Body of pancreas (tissue), 4 donors: ENCODE data around the gene STK32B. TPM values are rescaled to one million over a fixed set of nuclear protein-coding genes. Genes with fewer than 3 reads are reported as not detected.
A peak's percentile ranks its signal among the peaks of the same experiment; 100 is the strongest.
"Not testable (repeated sequence)": the region's sequence is repeated elsewhere in the genome, so short reads cannot be mapped to it uniquely, and the experiment has no call there.

ENCODE experiments used
- ATAC-seq: fragments of 150-250 bp; one replicate; pipeline ENCODE4 v1.9.1; 2016
- DNase-seq, 4 donors: peaks; one replicate each; pipeline ENCODE4 v3.0.0-alpha.2; 2019
- H3K27ac ChIP-seq, 4 donors: fragments of 200-600 bp; sonication (generic); 1 replicate in 3 of 4; 2 replicates in 1 of 4; pipeline versions ENCODE4 v1.5.1 to v1.6.1; 2016 to 2019; ENCODE audit warnings: mild to moderate bottlenecking in 1 of 4, mixed read lengths in 1 of 4, moderate library complexity in 1 of 4
- H3K27me3 ChIP-seq, 2 donors: fragments of 200-600 bp; sonication (generic); one replicate each; pipeline ENCODE4 v1.6.0; 2016; ENCODE audit warnings: mild to moderate bottlenecking in 1 of 2
- H3K36me3 ChIP-seq, 2 donors: fragments of 200-600 bp; sonication (generic); replicated peaks in 1 of 2; 2 replicates each; pipeline ENCODE4 v1.5.1; 2016; ENCODE audit warnings: low read depth in 2 of 2; ENCODE audit not compliant: insufficient read depth in 1 of 2
- H3K4me1 ChIP-seq: fragments of 200-600 bp; sonication (generic); one replicate; pipeline ENCODE4 v1.6.0; 2016
- H3K4me3 ChIP-seq, 2 donors: fragments of 200-600 bp; sonication (generic); 1 replicate in 1 of 2; 2 replicates in 1 of 2; pipeline ENCODE4 v1.5.1; 2016 to 2019
- H3K9me3 ChIP-seq, 3 donors: fragments of 200-600 bp; sonication (generic); 1 replicate in 2 of 3; 2 replicates in 1 of 3; pipeline ENCODE4 v1.5.1; 2016
- CTCF ChIP-seq, 7 experiments: fragments of 450-650 bp in 4 of 7; fragments of 200-600 bp in 3 of 7; sonication (generic) in 3 of 7; IDR thresholded peaks; one replicate each; pipeline ENCODE4 v1.5.1; 2016 to 2019; ENCODE audit warnings: antibody characterized with exemption in 7 of 7
- POLR2A ChIP-seq, 3 donors: fragments of 450-650 bp; IDR thresholded peaks; one replicate each; pipeline ENCODE4 v1.6.1; 2016; ENCODE audit warnings: antibody characterized with exemption in 3 of 3, mild to moderate bottlenecking in 2 of 3
- WGBS, 2 donors: methylation state at CpG; one replicate each; pipeline ENCODE4 v1.1.5; 2017; 5-methylcytosine and 5-hydroxymethylcytosine counted together
- intact Hi-C: fragments of 100-400 bp; cut with DNase I; formaldehyde crosslinking; loops from one replicate; pipeline ENCODE4 v1.15.1; 2023
- total RNA-seq, 2 donors: library from RNA; depleted of rRNA; stranded (reverse); fragments of >200 nt; gene quantifications; one replicate each; pipeline ENCODE4 v1.1.0, GENCODE V29; 2016

STK32B gene
- total RNA-seq, 2 donors from 2014 or later = 1.3 to 4.9 TPM

- Histone ChIP-seq H3K9me3 (peaks cover 0 to 10% (median 0%) of the 10 kb centered on the region in 3 donors), H3K36me3 (no peaks in the 10 kb centered on the region), H3K27me3 (no peaks in the 10 kb centered on the region), H3K27ac (no peak overlapping the region), H3K4me1 (no peaks in the 10 kb centered on the region), H3K4me3 (no peak overlapping the region)
- no peak for TF ChIP-seq CTCF (IDR thresholded peaks at IDR 0.05)
- TF ChIP-seq POLR2A (IDR thresholded peaks at IDR 0.05) = no peak
- 38 to 70% methylated on average over 1 of the region's 1 CpG for WGBS, 2 donors
- DNase-seq (no peak), ATAC-seq (no peak)
- intact Hi-C loops = no loop called here
These were observed 171.7 kb downstream of the STK32B start for GRCh38 chr4:5222951-5223350.

GRCh38 chr4:5224340-5224739 is 173.1 kb downstream of the STK32B start:
- Histone ChIP-seq H3K27ac (no peak overlapping the region), H3K36me3 (no peaks in the 10 kb centered on the region), H3K27me3 (no peaks in the 10 kb centered on the region), H3K4me3 (no peak overlapping the region), H3K4me1 (no peaks in the 10 kb centered on the region), H3K9me3 (peaks cover 0 to 10% (median 0%) of the 10 kb centered on the region in 3 donors)
- TF ChIP-seq POLR2A (IDR thresholded peaks at IDR 0.05) (no peak), CTCF (IDR thresholded peaks at IDR 0.05) (no peak)
- WGBS, 2 donors = 30 to 42% methylated on average over 1 of the region's 1 CpG
- no peak for ATAC-seq
- no peak for DNase-seq
- intact Hi-C loops = no loop called here

- 30 to 75% methylated on average over 1 of the region's 1 CpG for WGBS, 2 donors
- intact Hi-C loops = no loop called here
These were observed 181.3 kb downstream of the STK32B start for GRCh38 chr4:5232549-5232948.

GRCh38 chr4:5237086-5237660 is 185.9 kb downstream of the STK32B start:
- intact Hi-C loops = no loop called here
- H3K9me3 ChIP-seq = no peaks in the 10 kb centered on the region
- H3K4me1 ChIP-seq = no peaks in the 10 kb centered on the region
- 60 to 61% methylated on average over 2 to 3 of the region's 3 CpGs for WGBS, 2 donors
- no peaks in the 10 kb centered on the region for H3K36me3 ChIP-seq
- no peak overlapping the region for H3K27ac ChIP-seq
- no peak overlapping the region for H3K4me3 ChIP-seq
- DNase-seq (no peak), ATAC-seq (no peak)
- TF ChIP-seq POLR2A (IDR thresholded peaks at IDR 0.05) = no peak
- TF ChIP-seq CTCF (IDR thresholded peaks at IDR 0.05) = no peak
- H3K27me3 ChIP-seq = no peaks in the 10 kb centered on the region

More at GRCh38 chr4:5232549-5232948, 181.3 kb downstream of the STK32B start:
- no peaks in the 10 kb centered on the region for H3K36me3 ChIP-seq
- no peak for TF ChIP-seq CTCF (IDR thresholded peaks at IDR 0.05)
- no peak for TF ChIP-seq POLR2A (IDR thresholded peaks at IDR 0.05)
- ATAC-seq (no peak), DNase-seq (no peak)
- no peaks in the 10 kb centered on the region for H3K9me3 ChIP-seq
- no peak overlapping the region for H3K4me3 ChIP-seq
- H3K27ac ChIP-seq = no peak overlapping the region
- H3K27me3 ChIP-seq = no peaks in the 10 kb centered on the region
- H3K4me1 ChIP-seq = no peaks in the 10 kb centered on the region

DNA sequence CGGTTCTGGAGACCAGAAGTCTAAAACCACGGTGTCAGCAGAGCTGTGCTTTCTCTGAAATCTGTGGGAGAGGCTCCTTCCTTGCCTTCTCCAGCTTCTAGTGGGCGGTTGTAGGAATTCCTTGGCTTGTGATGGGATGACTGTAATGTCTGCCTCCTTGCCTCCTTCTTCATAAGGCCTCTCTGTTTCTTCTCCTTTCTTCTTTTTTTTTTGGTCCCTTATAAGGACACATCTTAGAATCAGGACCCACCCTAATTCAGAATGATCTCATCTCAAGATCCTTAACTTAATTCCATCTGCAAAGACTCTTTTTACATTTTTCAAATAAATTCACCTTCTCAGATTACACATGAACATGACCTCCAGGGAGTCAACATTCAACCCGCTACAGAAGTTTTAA is 186.9 kb downstream of the STK32B start:
- ATAC-seq (no peak), DNase-seq (peak in 1 of 4 donors; percentile 4)
- 51 to 59% methylated on average over 4 of the region's 4 CpGs for WGBS, 2 donors
- no peak for TF ChIP-seq POLR2A (IDR thresholded peaks at IDR 0.05)
- no peak for TF ChIP-seq CTCF (IDR thresholded peaks at IDR 0.05)
- no peak overlapping the region for H3K27ac ChIP-seq
- H3K4me3 ChIP-seq = no peak overlapping the region
- H3K9me3 ChIP-seq = no peaks in the 10 kb centered on the region
- no peaks in the 10 kb centered on the region for H3K36me3 ChIP-seq
- H3K4me1 ChIP-seq = no peaks in the 10 kb centered on the region
- no peaks in the 10 kb centered on the region for H3K27me3 ChIP-seq
- intact Hi-C loops = no loop called here

DNA sequence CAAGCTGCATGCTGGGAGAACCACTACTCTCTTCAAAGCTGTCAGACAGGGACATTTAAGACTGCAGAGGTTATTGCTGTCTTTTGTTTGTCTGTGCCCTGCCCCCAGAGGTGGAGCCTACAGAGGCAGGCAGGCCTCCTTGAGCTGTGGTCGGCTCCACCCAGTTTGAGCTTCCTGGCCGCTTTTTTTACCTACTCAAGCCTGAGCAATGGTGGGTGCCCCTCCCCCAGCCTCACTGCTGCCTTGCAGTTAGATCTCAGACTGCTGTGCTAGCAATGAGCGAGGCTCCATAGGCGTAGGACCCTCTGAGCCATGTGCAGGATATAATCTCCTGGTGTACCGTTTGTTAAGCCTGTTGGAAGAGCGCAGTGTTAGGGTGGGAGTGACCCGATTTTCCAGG is 195.8 kb downstream of the STK32B start:
- H3K27ac ChIP-seq, H3K4me3 ChIP-seq, intact Hi-C loops, H3K27me3 ChIP-seq, ATAC-seq, H3K36me3 ChIP-seq, H3K9me3 ChIP-seq, DNase-seq, H3K4me1 ChIP-seq: not testable (repeated sequence)
- 60 to 76% methylated on average over 7 of the region's 7 CpGs for WGBS, 2 donors
